Measurements from ENCODE around the gene GHRH. TPM values are rescaled to one million over a fixed set of nuclear protein-coding genes. Genes with fewer than 3 reads are reported as not detected.

The GHRH gene
- not detected in 2 replicates for total RNA-seq (2014; rRNA removed; shearing (Covaris generic))

GRCh38 chr20:37261714-37262113 is at the start of gene GHRH:
Gene GHRH (minus strand): TSS chr20:37261814. CDS start chr20:37256889, 4,925 bp downstream.
- no peak for DNase-seq (ENCODE audit: low spot score)

DNA sequence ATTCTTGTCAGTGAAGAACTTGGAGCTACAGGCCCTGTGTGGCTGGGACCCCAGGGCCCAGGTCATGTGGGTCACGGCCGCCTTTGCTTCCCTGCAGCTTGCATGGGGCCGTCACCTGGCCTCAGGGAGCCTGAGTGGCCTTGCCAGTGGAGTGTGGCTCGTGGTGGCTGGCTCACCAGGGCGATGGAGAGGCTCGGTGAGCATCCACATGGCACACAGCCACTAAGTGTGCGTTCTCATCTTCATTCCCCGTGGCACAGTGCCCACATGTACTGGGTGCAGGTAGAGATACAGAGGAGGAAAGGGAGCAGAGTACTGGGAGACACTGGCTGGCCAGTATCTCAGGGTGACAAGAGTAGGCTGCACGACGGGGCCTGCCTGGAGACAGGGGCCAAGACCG is 49.3 kb upstream of the GHRH start:
- no peak for DNase-seq (ENCODE audit: low spot score)

GRCh38 chr20:37309936-37310590 is 48.4 kb upstream of the GHRH start:
- DNase-seq (ENCODE audit: low spot score) = peak; percentile 46

GRCh38 chr20:37309290-37309689 is 47.7 kb upstream of the GHRH start:
- DNase-seq (ENCODE audit: low spot score) = no peak

DNA sequence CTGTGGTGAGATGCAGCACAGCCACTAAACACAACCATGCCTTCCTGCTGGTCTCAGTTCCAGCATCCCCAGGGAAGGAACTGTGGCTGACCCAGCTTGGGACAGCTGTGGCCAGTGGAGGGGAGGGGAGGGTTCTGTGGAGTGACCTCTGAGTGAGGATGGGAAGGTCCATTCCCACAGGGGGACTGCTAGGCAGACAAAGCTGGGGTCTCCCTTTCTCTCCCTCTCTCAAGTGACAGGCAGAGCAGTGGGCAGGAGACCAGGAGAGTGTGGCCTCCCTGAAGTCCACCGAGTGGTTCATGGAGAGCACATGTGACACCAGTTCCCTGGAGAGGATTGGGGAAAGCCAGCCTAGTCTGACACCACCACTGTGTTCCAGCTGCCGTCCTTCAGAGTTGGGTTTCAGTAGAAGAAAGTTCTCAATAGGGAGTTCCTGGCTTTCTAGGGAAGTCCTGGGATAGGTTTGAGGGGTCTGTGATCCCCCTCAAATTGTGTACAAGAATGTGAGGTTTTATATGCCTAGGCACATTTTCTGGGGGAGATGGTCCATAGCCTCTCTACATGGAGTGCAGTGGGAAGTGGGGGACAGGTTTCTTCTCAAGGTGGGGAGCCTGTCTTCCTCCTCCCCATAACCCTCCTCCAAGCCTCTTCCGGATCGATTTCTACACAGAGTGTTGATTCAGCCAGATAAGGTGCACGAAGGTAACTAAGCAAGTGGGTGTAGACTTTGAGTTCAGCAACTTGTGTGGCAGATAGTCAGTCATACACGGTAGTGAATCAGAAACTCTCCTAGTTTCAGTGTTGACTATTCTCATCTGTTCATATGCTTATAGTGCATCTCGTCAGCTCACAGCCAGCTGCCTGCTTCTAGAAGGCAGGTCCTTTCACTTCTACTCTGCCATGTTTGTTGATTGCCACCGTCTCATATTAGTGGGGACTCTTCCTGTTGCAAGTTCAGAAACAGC is 46.8 kb upstream of the GHRH start:
- DNase-seq (ENCODE audit: low spot score) = peak; percentile 76

DNA sequence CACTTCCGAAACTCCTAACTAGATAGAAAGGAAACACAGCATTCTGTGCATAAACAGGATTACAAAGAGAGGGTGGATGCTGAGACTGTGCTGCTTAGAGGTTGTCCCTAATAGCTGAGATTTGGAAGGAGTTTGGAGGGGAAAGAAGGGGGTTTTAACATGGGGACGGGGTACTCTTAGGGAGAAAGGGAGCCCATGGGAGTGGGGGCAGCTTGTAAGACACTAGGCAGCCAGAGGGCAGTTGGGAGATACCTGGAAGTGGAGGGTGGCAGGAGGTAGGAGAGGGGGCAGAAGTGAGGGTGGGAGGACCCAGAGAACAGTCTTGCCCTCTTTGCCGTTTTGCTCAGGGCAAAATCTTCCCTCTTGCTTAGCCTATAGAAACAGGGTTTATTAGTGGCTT is 44.2 kb upstream of the GHRH start:
- DNase-seq (ENCODE audit: low spot score) = no peak

DNA sequence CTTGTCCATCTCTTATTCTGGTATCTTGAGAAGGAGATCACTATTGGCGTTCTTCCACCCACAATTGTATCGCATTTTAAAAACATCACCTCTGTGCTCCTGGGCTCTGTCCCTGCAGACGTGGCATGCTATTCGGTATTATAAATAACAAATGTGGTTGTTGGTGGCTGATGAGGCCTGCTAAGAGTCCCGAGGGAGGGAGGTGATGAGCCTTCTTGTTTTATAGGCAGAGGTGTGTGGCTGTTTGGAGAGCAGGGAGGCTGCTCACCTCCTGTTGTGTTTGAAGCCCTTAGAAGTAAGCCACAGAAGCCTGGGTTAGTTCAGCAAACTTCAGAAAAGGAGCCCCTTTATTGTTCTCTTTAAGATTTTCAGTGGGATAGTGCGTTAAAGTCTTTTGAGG is 43.5 kb upstream of the GHRH start:
- DNase-seq (ENCODE audit: low spot score) = no peak

DNA sequence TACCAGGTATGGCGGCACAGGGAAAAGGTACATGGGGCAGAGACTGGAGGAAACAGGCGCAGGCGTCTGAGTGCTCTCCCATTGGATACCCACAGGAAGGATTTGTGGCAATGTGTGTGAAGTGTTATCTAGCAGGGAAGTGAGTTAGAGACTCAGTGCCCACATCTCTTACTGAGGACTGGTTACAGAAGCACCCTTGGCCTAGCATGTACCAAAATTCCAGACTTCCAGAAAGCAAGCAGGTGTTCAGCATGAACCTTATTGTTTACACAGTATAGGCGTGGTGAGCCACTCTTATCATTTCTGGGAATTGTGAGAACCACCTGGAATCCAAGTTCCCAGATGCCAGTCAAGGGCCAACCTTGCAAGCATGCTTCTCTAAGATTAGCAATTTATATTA is 42.0 kb upstream of the GHRH start:
- DNase-seq (ENCODE audit: low spot score) = no peak

- DNase-seq (ENCODE audit: low spot score) = no peak
Observed at GRCh38 chr20:37302981-37303380, 41.4 kb upstream of the GHRH start.

DNA sequence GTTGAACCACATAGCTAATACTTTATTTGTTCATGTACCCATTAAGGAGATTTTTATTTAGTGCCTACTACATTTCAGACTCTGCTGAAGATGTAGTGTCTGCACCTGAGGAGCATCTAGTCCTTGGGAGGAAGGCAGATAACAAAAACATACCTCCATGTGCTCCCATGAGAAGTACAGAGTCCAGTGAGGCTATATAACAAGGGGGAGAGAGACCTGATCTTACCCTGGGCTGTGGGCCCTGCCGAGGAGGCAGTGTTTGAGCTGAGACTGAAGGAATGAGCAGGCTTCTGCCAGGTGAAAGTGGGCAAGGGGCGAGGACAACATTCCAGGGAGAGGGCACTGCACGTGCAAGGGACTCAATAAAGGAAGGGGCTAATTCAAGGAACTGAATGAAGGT is 39.9 kb upstream of the GHRH start:
- no peak for DNase-seq (ENCODE audit: low spot score)

DNA sequence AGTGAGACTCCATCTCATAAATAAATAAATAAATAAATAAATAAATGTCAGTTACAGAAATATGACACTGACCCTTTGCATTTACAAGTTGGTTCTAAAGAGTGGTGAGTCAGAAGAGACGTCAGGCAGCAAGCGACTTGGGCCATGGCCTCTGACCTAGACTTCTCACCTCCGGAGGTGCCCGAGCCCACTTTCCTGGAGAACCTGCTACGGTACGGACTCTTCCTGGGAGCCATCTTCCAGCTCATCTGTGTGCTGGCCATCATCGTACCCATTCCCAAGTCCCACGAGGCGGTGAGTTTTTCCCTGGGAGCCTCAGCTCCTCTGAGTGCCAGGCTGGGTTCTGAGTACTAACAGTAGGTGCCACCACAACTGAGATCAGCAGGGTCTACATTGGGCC is 39.5 kb upstream of the GHRH start:
- DNase-seq (ENCODE audit: low spot score) = no peak

DNA sequence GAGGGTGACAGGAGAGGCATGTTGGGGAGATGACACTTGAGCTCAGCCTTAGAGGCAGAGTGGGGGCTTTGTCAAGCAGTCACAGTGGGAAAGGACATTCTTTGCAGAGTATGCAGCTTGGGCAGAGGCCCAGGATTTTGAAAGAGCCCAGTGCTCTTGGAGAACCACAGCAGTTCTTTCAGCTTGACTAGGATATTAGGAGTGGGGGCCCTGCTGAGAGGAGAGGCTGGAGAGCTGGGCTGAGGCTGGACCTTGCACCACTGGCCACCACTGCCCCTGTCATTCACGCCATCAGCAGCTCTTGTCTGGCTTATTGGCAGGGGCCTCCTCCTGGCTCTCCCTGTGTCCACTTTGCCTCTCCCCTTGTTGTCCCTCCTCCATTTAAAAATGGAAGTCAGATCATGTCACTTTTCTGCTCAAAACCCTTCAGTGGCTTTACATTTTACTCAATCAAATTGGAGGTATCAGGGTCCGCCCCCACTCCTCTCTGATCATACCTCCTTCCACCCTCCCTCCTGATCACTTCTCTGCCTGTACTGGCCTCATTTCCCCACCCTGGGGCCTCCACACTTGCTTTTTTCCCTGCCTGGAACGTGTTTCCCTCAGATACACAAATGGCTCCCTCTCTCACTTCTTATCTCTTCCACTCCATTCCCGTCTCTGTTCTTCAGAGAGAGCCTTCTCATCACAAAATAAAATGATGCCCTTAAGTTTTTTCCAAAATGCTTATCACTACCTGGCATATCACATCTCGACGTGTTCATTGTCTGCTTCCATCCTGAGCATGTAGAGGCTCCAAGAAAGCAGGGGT is 38.3 kb upstream of the GHRH start:
- DNase-seq (ENCODE audit: low spot score) = no peak

- DNase-seq (ENCODE audit: low spot score) = no peak
Observed at GRCh38 chr20:37298190-37298939, 36.8 kb upstream of the GHRH start.

DNA sequence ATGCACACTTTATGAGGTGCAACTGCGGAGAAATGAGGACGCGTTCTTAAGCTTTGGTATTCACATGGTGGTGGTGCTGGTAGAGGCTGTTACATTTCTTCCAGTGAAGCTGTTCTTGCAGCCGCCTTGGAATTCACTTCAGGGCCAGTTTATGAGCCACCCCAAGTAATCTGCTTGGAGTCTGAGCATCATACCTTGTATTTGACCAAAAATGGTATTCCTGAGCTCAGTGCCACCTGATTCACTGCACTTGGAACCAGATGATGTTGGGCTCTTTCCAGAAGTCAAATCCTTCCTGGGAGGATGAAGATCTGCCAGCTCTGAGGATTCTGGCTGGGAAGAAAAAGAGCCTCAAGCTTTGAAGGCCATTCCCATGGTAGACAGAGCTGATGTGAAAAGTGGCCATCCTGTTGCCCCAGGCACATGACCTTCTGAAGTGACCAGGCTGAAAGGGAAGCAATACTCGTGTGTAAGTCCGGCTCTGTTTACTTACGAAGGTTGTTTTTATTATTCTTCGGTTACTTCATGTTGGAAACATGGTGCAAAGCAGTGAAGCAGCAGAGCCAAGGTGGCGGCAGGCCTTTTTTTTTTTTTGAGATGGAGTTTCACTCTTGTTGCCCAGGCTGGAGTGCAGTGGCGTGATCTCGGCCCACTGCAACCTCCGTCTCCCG is 35.6 kb upstream of the GHRH start:
- no peak for DNase-seq (ENCODE audit: low spot score)

DNA sequence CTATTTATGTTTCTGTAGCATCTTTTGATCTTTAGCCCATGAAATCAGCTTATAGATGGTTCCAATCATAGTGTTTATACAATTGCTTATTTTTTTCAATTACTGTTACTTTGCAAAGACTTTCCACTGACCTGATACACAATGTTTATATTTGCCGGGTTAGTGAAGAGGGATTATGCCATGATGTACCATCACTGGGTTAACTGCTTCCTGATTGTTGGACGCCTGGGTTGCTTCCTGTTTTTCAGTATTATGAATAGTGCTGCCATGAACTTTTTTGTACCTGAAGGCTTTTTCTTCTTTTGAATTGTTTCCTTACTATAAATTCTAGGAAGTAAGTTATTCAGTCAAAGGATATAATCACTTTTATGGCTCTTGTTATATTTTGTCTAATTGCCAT is 34.8 kb upstream of the GHRH start:
- DNase-seq (ENCODE audit: low spot score) = no peak

GRCh38 chr20:37295595-37295994 is 34.0 kb upstream of the GHRH start:
- no peak for DNase-seq (ENCODE audit: low spot score)

DNA sequence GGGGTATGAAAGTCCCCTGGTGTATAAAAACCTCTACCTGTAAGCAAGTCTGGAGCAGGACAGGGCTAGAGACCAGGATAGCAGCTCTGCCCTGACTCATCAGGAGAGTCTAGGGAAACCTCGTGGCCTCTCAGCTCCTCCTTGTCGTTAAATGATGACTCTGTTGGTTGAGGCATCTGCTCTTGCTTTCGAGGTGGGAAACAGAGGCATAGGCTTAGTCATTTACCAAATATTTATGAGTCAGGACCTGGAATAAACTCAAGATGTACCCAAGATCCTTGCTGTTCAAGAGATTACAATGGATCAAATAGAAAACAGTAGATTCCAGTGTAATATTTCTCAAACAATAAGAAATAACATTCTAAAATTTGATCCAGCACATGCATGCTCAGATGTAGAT is 33.4 kb upstream of the GHRH start:
- peak; percentile 73 for DNase-seq (ENCODE audit: low spot score)

GRCh38 chr20:37294262-37294981 is 32.8 kb upstream of the GHRH start:
- DNase-seq (ENCODE audit: low spot score) = no peak

DNA sequence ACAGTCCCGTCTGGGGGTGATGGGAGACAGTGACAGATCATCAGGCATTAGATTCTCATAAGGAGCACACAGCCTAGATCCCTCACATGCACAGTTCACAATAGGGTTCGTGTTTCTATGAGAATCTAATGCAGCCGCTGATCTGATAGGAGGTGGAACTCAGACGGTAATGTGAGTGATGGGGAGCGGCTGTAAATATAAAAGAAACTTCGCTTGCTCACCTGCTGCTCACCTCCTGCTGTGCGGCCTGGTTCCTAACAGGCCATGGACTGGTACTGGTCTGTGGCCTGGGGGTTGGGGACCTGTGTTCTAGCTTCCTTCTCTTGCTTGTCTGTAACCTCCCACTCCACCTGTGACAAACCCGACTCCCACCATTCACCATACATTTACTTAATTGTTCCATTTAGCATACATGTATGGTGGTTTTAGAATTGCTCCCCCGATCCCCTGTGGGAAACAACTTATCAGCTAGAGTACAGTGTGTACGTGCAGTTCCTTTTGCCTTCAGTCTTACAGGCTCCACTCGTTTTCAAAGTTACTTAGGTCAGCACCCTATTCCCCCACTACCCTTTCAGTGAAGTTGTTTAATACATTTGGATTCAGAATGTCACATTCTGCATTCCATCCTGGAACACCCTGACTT is 31.8 kb upstream of the GHRH start:
- no peak for DNase-seq (ENCODE audit: low spot score)

DNA sequence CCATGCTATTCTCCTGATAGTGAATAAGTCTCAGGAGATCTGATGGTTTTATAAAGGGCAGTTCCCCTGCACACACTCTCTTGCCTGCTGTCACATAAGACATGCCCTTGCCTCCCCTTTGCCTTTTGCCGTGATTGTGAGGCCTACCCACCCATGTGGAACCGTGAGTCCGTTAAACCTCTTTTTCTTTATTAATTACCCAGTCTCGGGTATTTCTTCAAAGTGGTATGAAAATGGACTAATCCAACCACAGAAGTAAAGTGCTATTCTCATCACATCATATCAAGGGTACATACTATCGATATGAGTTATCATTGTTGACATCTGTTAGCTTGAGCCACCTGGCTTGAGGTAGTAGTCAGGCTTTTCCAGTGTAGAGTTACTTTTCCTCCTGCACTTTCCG is 30.1 kb upstream of the GHRH start:
- no peak for DNase-seq (ENCODE audit: low spot score)

Measured in HT-29 (cell line).